HEK293T (cell line): ENCODE measurements around the gene HEXIM1.

Source experiments
- FOXK2 ChIP-seq: fragments of 450-650 bp; IDR thresholded peaks from 2 replicates; pipeline ENCODE4 v1.6.1; 2016; ENCODE audit warnings: mild to moderate bottlenecking
- FOXM1 ChIP-seq: fragments of 450-650 bp; IDR thresholded peaks from 2 replicates; pipeline ENCODE4 v1.6.1; 2017; ENCODE audit warnings: mild to moderate bottlenecking, borderline replicate concordance
- HDGF ChIP-seq: fragments of 450-650 bp; IDR thresholded peaks from 2 replicates; pipeline ENCODE4 v1.6.1; 2017; ENCODE audit warnings: antibody characterized with exemption, borderline replicate concordance
- SP1 ChIP-seq: fragments of 450-650 bp; IDR thresholded peaks from 2 replicates; pipeline ENCODE4 v1.6.1; 2017
- SUZ12 ChIP-seq: fragments of 450-650 bp; IDR thresholded peaks from 2 replicates; pipeline ENCODE4 v1.6.1; 2016; ENCODE audit warnings: mild to moderate bottlenecking

DNA sequence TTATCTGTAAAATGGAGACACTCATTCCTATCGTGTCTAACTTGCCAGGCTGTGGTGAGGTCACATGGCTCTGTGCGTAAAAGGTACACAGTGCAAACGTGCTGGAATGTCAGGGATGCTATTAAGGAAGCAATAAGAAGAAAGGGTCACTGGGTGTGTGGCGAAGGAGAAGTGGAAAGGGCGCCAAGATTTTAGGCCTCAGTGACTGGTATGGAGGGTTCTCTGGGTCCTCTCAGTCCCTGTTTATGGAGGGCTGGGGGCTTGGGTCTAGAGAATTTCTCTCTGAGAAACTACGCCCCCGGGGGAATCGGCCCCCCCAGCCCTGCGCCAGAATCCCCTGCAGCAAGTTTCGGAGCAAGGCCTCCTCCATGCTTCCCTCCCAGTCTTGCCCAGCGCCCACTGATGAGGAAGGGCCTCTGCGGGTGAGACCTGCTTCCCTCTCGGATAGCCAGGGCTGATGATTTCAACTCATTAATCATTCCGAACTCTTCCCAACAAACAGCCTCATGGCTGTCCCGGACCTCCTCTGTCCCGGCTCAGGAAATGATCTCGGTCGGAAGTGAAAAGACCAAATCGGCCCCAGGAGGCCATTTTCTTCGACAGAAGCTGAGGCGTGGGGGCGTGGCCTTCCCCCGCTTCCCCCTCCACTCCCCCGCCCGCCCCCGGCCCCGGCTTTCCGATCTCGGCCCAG lies 1.2 kb upstream of the HEXIM1 start:
- TF ChIP-seq FOXM1 = no peak
- TF ChIP-seq SUZ12 = no peak
- no peak for TF ChIP-seq SP1
- TF ChIP-seq HDGF = no peak
- no peak for TF ChIP-seq FOXK2
